ENCODE measurements around the gene CACNA1H.

Gene CACNA1H

GRCh38 chr16:1165511-1165910 is 12.6 kb downstream of the CACNA1H start:
- no peak for DNase-seq (ENCODE audit: low read depth)
- H3K4me3 ChIP-seq (replicated peaks; ENCODE audit: low read depth, low read length), result no peak overlapping the region
- no peak for TF ChIP-seq CTCF (IDR thresholded peaks at IDR 0.05; ENCODE audit: low read length, missing control alignments)

GRCh38 chr16:1167276-1168107 is 14.6 kb downstream of the CACNA1H start:
- TF ChIP-seq CTCF (IDR thresholded peaks at IDR 0.05; ENCODE audit: low read length, missing control alignments), result no peak
- DNase-seq (ENCODE audit: low read depth), result no peak

GRCh38 chr16:1168837-1169236 is 15.9 kb downstream of the CACNA1H start:
- TF ChIP-seq CTCF (IDR thresholded peaks at IDR 0.05; ENCODE audit: low read length, missing control alignments), result no peak
- H3K4me3 ChIP-seq (replicated peaks; ENCODE audit: low read depth, low read length), result no peak overlapping the region
- no peak for DNase-seq (ENCODE audit: low read depth)

More at GRCh38 chr16:1167276-1168107, 14.6 kb downstream of the CACNA1H start:
- no peak overlapping the region for H3K4me3 ChIP-seq (replicated peaks; ENCODE audit: low read depth, low read length)

- no peak for DNase-seq (ENCODE audit: low read depth)
- no peak for TF ChIP-seq CTCF (IDR thresholded peaks at IDR 0.05; ENCODE audit: low read length, missing control alignments)
- H3K4me3 ChIP-seq (replicated peaks; ENCODE audit: low read depth, low read length), result no peak overlapping the region
Observed at GRCh38 chr16:1169285-1170075, 16.6 kb downstream of the CACNA1H start.

- no peak overlapping the region for H3K4me3 ChIP-seq (replicated peaks; ENCODE audit: low read depth, low read length)
- TF ChIP-seq CTCF (IDR thresholded peaks at IDR 0.05; ENCODE audit: low read length, missing control alignments), result no peak
- DNase-seq (ENCODE audit: low read depth), result no peak
Observed at GRCh38 chr16:1170076-1170418, 17.1 kb downstream of the CACNA1H start.

GRCh38 chr16:1171001-1171400 is 18.1 kb downstream of the CACNA1H start:
- no peak for TF ChIP-seq CTCF (IDR thresholded peaks at IDR 0.05; ENCODE audit: low read length, missing control alignments)
- H3K4me3 ChIP-seq (replicated peaks; ENCODE audit: low read depth, low read length), result no peak overlapping the region
- DNase-seq (ENCODE audit: low read depth), result no peak
